ENCODE results near the gene SAMD4A. TPM values are rescaled to one million over a fixed set of nuclear protein-coding genes. Genes with fewer than 3 reads are reported as not detected.

The SAMD4A gene
- total RNA-seq, 1 experiment from 2014 or later, result 9.6 TPM

- Histone ChIP-seq H2BK120ac (ENCODE audit: low read depth, low read length, poor library complexity, severe bottlenecking) (no peak overlapping the region), H3K18ac (ENCODE audit: insufficient read length, low read depth, low read length) (no peak overlapping the region), H2BK12ac (ENCODE audit: insufficient read length, low read depth, low read length) (no peak overlapping the region), H3K9ac (ENCODE audit: extremely low read depth, insufficient read length, low read length) (no peak overlapping the region), H3K27ac (ENCODE audit: insufficient read length, low read depth, low read length) (no peak overlapping the region), H3K23me2 (ENCODE audit: insufficient read length, low read depth, low read length, poor library complexity, severe bottlenecking) (no peaks in the 10 kb centered on the region), H3K4ac (ENCODE audit: low read depth, low read length) (no peak overlapping the region), H3K79me1 (ENCODE audit: insufficient read depth, low read depth, low read length, poor library complexity, severe bottlenecking) (no peaks in the 10 kb centered on the region), H3K4me2 (ENCODE audit: insufficient read depth, insufficient read length, low read length) (no peak overlapping the region), H4K8ac (replicated peaks; ENCODE audit: insufficient read length, low read depth, low read length) (no peak overlapping the region), H2AFZ (ENCODE audit: low read length) (no peak overlapping the region), H2BK5ac (ENCODE audit: insufficient read length, low read length) (no peak overlapping the region), H3K79me2 (ENCODE audit: insufficient read depth, low read length) (no peaks in the 10 kb centered on the region), H3K23ac (ENCODE audit: insufficient read length, low read depth, low read length) (no peak overlapping the region), H3K14ac (ENCODE audit: insufficient read depth, low read length) (no peak overlapping the region), H3K27me3 (ENCODE audit: insufficient read depth, low read length) (no peaks in the 10 kb centered on the region), H3K4me1 (ENCODE audit: insufficient read depth, low read length) (no peaks in the 10 kb centered on the region), H2BK20ac (ENCODE audit: low read depth, low read length, poor library complexity, severe bottlenecking) (no peak overlapping the region), H4K20me1 (ENCODE audit: control insufficient read depth, insufficient read depth, insufficient read length) (no peaks in the 10 kb centered on the region), H4K91ac (ENCODE audit: insufficient read length, low read depth, low read length) (no peak overlapping the region), H4K5ac (ENCODE audit: insufficient read length, low read depth, low read length) (no peak overlapping the region), H2BK15ac (ENCODE audit: low read depth, low read length) (no peak overlapping the region), H3K9me3 (ENCODE audit: control insufficient read depth, low read depth, low read length) (no peaks in the 10 kb centered on the region), H3K56ac (ENCODE audit: insufficient read length, low read depth, low read length) (no peak overlapping the region), H2AK5ac (ENCODE audit: insufficient read length, low read length) (no peak overlapping the region), H3T11ph (ENCODE audit: low read length) (no peak overlapping the region)
- TF ChIP-seq CTCF (conservative IDR thresholded peaks at IDR 0.05), result no peak
- Mint-ChIP-seq H3K36me3 (ENCODE audit: insufficient read depth in 1 of 3, low read depth in 3 of 3) (no peaks in the 10 kb centered on the region), H3K9me3 (peaks cover 13 to 19% of the 10 kb centered on the region in 2 experiments; a peak in 4 of 5 replicates), H3K4me3 (no peak overlapping the region), H3K4me1 (peaks cover 3 to 4% of the 10 kb centered on the region in 2 experiments; a peak in 3 of 4 replicates), H3K27me3 (ENCODE audit: low read depth) (peaks cover 6% of the 10 kb centered on the region), H3K27ac (no peak overlapping the region)
- DNase-seq, result no peak
These were observed 255.8 kb downstream of the SAMD4A start for GRCh38 chr14:54822685-54823084.
